Esophagus muscularis mucosa (tissue), 4 donors: ENCODE results near the gene PSD4.

Source experiments
- CTCF ChIP-seq, 3 experiments: fragments of 200-600 bp in 2 of 3; fragments of 450-650 bp in 1 of 3; sonication (generic) in 2 of 3; IDR thresholded peaks; one replicate each; pipeline ENCODE4 v1.5.1; 2017 to 2019; ENCODE audit warnings: antibody characterized with exemption in 3 of 3, mild to moderate bottlenecking in 2 of 3, moderate library complexity in 1 of 3
- EP300 ChIP-seq: sonication (generic); formaldehyde crosslinking; IDR thresholded peaks from one replicate; pipeline ENCODE4 v1.6.1; 2017; ENCODE audit warnings: antibody characterized with exemption
- POLR2A ChIP-seq: fragments of 450-650 bp; IDR thresholded peaks from one replicate; pipeline ENCODE4 v1.6.1; 2017; ENCODE audit warnings: antibody characterized with exemption, moderate library complexity, mild to moderate bottlenecking, low read depth
- POLR2AphosphoS5 ChIP-seq, 2 donors: sonication (generic); formaldehyde crosslinking; IDR thresholded peaks; one replicate each; pipeline ENCODE4 v1.6.1; 2017; ENCODE audit warnings: antibody characterized with exemption in 2 of 2

DNA sequence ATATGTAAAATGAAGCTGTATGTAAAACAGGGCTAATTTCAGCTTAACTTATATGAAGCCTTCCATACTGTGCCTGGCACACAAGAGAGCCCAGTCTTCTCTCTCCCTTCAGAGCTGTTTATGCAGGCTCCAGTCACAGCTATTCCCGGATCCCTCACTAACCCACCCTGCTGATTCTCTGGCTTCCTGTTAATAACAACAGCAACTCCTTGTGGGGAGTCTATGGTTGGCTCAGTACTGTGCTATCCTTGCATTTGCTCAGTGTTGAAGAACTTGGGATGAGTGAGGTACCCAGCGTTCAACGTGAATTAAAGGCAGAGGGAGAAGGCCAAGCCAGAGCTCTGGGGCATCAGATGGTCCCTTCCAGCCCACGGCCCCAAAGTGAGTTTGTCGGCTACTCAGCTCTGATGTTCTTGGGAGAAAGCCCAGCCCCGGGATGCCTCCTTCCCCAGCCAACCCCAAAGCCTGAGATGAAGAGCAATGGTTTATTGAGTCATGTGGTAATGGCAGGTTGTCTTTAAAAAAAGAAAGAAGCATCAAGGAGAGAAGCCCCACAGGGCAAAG lies 43.2 kb downstream of the PSD4 start:
- TF ChIP-seq CTCF (IDR thresholded peaks at IDR 0.05) (no peak), POLR2A (no peak), POLR2AphosphoS5 (IDR thresholded peaks at IDR 0.05) (no peak), EP300 (no peak)
